Stimulated activated naive CD8-positive, alpha-beta T cell treated with anti-CD3 and anti-CD28 coated beads, Interleukin-15, Interleukin-2, amounts not matched to agents 100 U/mL and 50 U/mL, for 24 hours (primary cell): Measurements from ENCODE around the gene ARHGAP15.

Source experiments
- ATAC-seq: fragments of 150-1000 bp; cut with Tn5 transposase; one replicate; pipeline ENCODE4 v1.10.0; 2021
- DNase-seq: peaks from one replicate; pipeline ENCODE4 v3.0.0; 2021

Gene ARHGAP15

DNA sequence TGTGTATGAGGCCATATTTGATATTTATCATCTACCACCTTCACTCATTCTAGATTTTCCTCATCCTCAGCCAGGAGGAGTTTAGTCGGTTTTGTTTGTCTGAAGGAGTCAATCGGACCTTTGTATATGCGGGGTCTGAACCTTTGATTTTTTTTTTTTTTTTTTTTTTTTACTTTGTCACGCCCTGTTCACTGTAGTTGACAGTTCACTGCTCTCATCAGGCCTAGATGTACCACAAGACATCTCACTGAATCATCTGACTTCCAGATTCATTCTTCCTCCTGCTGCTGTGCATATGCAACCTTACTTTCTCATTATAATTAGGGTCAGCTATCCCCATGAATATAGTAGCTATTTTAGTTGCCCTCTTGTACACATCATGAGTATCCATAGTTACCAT lies 133.2 kb downstream of the ARHGAP15 start:
- DNase-seq (no peak), ATAC-seq (peak; percentile 62)

DNA sequence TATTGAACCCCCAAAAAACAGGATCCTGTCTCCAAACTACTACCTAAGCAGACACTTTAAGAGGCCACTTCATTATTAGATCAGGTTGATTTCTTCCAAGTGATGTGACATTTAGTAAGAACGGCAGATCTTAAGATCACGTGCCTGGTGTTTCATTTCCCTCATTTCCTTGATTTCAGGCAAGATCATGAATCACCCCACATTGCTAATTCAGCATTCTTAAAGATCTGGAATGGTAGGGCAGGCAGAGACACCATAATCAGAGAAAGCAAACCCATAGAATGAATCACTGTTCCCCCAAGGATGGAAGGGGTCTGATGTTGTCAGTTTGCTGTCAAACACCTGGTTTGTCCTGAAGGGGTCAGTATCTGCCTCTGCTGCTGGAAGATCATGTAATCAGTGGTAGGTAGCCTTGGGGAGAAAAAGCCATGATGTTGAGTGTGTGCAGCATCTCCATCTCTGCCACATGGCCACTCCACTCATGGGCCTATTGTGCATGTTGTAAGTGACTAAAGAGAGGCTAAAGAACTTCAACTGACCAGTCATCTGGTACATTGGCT lies 133.9 kb downstream of the ARHGAP15 start:
- DNase-seq (no peak), ATAC-seq (no peak)

DNA sequence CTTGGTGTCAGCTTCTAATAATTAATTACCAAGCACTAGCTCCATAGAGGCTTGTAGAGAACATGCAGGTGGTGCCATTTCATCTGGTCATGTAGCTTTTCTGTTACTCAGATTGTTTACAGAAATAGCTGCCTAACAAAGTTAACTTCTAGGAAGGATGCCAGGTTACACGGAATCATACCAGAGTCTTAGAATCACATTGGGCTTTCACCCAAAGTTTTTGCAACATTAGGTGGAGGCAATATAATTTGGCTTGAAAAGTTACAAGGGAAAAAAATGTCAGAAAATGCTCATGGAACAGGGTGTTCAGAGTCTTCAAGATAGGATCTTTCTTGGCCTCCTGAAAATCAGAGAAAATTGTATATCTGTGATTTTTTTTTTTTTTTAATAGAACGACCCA lies 135.6 kb downstream of the ARHGAP15 start:
- ATAC-seq: no peak
- DNase-seq: no peak

DNA sequence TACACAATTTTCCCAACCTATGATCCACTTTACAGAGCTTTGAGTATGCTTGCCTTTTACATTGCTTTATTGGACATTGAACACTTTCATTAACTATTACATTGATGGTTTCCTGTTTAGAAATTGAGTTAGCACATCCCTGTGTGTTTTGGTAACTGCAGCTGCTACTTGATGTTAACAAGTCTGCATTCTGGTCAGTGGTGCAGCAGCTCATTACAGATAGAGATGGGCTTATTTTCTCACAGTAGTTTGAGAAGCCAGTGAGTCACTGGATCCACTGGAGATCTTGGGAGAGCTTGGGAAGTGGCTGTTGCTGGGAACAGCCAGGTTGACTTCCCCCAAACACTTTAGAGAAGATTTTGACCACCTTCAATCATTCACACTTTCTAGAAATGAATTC lies 150.5 kb downstream of the ARHGAP15 start:
- no peak for DNase-seq
- no peak for ATAC-seq

DNA sequence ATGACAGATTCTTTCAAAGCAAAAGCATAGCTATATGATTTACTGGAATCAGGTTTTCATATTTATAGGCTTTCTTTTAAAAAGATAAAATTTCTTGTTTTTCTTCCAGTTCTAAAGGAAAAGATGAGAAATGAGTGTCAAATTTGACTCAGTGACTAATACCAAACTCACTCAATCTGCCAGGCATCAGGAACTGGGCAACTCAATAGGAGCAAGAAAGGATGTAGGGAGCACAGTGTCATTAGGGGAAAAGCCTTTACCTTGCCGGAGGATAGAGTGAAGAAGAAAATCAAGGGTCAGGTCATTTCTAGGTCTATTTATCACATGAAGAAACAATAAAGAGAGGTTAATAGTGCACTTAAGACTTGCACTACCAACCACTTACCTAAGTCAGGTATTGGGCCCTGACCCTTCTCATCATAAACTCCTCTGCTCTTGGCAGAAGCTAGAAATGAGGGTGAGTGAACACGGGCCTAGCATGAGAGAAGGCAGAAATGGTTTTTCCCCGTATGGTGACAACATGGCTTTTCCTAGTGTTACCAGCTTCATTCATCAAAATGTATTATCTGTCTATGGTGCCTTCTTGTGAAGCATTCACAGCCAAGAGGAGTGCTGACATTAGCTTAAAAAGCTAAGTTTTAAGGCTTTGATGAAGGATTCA lies 151.0 kb downstream of the ARHGAP15 start:
- no peak for ATAC-seq
- no peak for DNase-seq

DNA sequence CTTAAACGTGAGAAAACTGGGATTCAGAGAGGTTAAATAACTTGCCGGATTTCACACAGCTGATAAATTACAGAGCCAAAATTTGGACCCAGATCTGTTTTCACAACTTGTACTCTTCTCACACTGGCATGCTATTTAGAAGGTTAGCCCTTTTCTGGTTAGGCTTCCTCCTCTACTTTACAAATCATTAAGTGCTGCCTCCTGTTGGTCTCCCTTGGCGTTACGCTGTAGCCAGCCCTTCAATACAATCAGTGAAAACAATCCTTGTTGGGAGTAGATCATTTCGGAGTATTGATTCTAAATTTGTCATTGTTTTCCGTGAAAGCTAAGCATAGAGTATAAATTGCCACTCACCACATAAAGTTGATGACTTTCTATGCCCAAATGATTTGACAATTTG lies 153.5 kb downstream of the ARHGAP15 start:
- no peak for ATAC-seq
- DNase-seq: peak; percentile 27

DNA sequence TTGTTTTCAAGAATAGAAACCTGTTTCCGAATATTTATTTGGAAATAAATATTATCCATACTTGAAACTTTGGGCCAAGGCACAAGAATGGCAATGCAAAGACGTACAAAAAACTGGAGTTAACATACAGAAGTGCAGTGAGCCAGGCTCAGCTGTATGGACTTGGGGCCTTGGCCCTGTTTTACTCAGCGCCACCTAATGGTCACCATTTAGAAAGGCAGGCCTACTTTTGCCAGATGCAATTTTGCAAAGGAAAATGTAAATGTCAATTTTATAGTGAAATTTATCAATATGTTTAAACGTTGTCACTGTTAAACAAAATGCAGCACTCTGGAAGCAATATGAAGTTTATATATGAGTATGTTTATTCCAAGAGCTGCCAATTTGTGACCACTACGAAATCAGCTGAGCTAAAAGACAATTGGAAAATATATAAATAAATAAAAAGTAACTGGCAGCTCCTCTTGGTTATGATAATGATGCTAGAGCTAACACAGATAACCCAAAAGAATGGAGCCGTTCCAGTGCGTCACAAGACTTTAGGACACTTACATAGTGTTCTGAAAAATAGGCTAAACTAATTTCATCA lies 155.0 kb downstream of the ARHGAP15 start:
- peak; percentile 78 for ATAC-seq
- DNase-seq: no peak

DNA sequence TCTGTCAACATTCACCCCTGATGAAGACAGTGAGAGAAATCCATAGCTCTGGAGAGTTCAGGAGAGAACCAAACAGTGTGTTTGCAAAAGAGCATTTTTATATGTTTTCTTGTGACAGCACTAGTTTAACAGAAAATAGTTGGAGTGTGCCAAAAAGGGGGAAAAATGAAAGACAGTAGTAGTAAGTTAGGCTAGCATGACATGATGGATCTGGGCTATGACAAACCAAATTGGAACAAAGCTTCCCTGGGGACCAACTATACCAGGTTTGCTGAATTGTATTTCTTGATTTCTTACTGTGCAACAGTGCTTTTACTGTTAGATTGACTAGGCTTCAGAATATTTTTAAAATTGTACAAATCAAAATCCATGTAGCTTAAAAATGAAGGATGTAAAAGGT lies 159.8 kb downstream of the ARHGAP15 start:
- ATAC-seq: no peak

DNA sequence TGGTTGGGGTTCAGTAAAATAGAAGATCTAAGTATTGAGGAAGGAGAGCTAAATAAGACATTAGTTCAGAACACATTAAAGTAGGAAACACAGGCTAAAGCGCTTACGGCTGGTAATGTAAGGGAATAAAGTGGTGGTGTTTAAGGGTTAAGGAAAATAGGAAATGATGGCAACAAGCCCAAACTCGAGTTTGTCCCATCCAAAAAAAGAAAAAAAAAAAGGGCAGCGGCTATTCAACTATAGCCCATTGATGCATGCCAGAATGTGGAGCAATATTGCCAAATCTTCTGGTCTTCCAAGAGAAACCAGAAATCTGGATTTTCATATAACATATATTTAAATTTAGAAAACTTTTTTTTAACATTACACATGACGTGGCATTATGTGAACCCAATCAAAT lies 161.0 kb downstream of the ARHGAP15 start:
- no peak for ATAC-seq

More for the DNA sequence above, 159.8 kb downstream of the ARHGAP15 start:
- DNase-seq: no peak

DNA sequence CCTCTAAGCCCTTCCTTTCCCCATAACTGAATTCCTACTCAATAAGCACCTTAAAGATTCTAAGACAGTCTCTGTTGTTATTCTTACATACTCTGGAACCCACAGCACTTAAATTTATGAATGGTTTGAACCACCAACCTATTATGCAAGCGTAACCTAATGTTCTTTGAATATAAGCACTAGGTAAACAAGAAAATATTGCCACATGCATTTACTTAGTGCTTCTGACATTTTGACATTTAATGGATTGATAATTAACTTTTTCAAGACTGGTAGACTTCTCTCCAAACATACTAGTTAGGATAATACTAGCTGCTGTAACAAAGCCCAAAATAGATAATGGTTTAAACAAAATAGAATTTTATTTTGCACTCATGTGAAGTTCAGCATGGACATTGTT lies 164.8 kb downstream of the ARHGAP15 start:
- no peak for ATAC-seq
- DNase-seq: no peak

More for the DNA sequence above, 161.0 kb downstream of the ARHGAP15 start:
- DNase-seq: no peak

DNA sequence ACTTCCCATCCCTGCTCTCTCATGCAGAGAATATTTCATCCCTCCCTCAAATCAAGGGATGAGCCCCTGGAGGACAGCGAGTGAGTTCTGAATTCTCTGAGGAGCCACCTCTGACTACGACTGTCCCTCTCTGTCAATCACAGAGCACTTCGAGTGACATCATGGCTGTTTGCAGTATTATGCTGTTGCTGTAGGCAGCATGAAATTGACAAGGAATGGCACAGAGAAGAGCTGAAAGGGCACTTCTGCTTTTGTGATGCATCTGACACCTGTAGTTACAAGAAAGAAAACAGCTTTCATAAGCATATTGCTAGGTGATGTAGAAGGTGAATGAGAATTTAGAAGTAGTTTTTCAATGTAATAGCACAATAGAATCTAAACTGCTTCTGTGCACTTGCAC lies 166.9 kb downstream of the ARHGAP15 start:
- DNase-seq: no peak

DNA sequence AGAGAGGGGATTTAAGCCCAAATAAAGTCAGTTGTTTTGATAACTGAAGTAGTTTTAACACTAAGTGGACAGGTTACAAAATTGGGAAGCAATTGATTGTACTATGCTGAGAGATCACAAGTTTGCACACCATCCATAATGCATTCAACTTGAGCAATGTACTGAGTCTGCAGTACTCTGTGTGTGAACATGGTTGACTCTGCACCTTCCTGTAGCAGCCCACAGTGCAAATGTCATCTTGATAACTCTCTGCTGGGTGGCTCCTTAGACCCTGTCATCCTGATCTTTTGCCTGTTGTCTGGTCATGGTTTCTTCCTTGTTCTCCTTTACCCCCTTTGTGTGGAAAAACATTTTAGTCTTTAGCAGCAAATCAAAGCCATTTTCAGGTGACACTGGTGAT lies 168.0 kb downstream of the ARHGAP15 start:
- DNase-seq (no peak), ATAC-seq (no peak)

More for the DNA sequence above, 166.9 kb downstream of the ARHGAP15 start:
- no peak for ATAC-seq

DNA sequence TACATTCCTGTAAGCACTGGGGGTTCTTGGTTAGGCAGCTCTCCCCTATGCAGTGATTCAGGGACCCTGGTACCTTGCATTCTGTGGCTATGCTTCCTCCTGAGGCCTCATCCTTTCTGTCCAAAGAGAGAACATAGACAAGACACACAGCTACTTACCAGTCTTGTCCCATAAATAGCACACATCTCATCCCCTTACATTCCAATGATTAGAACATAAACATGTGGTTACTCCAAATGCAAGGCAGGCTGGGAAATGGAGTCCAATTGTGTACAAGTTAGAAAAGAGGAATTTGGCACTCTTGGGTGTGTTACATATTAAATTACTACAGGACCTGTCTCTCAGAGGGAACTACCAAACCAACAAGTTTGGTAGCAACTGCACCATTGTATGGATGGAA lies 171.3 kb downstream of the ARHGAP15 start:
- ATAC-seq (no peak), DNase-seq (no peak)

DNA sequence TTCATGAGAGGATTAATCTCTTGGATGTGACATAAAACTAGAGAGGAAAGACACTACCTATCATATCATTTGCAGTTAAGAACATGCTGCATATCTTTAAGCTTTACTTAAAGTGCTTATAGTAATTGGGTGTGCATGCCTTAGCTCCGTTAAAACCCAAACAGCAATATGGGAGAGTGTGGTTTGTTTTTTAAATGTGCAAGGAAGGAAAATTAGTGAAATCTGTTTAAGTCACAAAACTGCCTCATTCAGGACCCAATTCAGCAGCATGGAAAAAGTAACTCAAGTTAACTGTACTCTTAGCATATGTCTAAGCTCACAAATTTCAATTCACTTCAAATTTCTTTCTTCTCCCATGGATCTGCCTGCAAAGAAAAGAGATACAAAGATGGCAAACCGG lies 182.2 kb downstream of the ARHGAP15 start:
- no peak for DNase-seq
- no peak for ATAC-seq

DNA sequence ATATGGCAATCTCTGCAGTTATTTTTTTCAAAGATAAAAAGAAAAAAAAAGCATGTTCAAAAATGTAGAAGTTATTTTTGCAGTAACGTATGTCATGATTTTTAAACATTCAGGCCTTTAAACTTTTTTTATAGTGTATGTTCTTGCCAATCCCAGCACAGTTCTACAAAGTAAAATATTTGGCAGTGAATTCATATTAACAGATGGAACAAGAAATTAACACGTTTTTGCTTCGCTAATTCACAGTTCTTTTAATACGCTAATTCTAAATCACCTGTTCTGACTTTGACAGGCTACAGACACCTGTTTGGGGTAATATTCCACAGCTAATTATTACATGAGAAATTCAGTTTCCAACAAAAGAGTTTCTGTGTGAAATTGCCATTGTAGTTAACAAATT lies 183.2 kb downstream of the ARHGAP15 start:
- no peak for DNase-seq
- no peak for ATAC-seq

DNA sequence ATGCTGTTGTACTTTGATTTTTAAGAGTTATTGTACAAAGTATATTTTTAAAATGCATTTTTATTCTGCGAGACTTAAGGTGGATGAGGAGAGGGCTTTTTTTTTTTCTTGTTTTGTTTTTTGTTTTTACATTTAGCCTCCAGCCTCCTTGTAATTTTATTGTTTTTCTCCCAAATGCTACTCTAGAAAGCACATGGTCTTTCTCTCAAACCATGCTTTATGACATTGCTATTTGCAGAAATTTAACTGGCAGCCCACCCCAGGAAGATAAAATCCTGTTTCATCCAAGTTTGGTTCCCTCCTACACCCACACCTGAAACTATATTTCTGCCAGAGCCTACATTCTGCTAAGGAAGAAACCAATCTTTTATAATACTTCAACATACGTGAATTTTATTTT lies 184.6 kb downstream of the ARHGAP15 start:
- DNase-seq: no peak
- ATAC-seq: no peak

DNA sequence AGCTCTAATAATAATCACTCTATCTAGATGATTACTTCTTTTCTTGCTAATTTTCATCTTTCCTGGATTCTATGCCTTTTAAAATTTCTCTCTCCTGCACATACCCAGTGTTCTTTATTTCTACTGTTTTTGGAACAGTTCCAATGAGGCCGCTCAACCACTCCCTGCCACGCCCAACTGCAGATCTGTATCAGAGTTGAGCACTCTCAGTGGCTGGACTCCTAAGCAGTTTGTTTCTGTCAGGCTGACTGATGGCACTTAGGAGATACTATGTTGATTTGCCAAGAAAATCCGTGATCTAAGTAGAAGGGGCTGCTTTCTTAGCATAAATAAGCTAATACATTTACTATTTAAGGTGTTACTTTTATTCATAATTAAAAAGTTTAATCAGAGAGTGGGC lies 192.8 kb downstream of the ARHGAP15 start:
- ATAC-seq (no peak), DNase-seq (no peak)

DNA sequence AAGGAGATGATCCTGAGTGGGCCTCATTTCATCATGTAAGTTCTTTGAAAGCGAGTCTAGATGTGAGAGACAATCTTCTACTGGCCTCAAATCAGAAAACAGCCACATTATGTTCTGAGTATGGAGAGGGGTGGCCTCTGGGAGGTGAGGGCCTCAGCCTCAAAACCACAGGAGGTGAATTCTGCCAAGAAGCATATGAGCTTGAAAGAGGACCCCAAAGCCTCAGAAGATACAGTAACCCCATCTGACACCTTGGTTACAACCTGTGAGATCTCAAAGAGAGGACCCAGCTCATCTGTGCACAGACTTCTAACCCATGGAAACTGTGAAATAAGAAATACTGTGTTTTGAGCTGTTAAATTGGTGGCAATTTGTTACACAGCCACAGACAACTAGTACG lies 200.1 kb downstream of the ARHGAP15 start:
- ATAC-seq (peak; percentile 9), DNase-seq (no peak)

DNA sequence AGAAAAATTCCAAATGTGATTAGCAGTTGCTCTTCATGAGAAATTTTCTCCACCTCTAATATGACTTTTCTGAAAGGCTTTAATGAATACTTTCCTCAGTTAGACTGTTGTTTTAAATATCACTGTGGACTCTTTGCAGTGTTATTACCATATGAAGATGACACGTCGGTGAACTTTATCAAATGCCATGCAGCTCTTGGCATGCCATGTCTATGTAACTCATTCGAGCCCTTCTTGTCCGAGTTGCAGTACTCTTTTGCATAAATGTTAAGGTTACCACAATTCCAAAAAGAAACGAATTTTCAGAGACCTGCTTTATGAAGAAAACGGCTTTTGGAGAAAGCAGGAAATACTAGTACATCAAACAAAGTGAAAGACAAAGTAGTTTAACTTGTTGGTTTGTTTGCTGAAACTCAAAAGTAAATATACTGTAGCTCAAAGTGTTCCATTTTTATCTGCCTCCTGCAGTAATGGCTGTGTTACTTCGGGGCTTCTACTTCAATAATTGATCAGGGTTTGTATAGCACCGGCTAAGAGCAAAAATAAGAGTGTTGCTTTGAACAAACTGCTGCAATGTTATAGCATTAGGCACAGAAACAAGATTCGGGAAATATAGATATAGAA lies 204.1 kb downstream of the ARHGAP15 start:
- DNase-seq (no peak), ATAC-seq (peak; percentile 71)

DNA sequence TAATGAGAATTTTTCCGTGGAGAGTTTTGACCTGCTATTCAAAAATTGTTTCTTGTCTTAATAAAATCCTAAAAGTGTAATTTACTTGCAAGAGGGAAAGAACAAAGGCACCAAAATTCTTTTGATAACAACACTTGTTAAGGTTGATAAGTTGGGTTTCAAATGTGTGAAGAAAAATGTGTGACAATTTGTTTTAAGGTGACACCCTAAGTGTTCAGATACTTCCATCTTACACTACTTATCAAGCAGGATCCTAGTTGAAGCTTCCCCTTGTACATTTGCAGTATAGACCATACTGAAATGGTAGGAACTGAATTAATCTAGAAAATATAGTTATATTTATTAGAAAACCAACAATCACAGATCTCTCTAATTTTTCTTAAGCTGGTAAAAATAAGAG lies 204.6 kb downstream of the ARHGAP15 start:
- ATAC-seq (no peak), DNase-seq (no peak)

DNA sequence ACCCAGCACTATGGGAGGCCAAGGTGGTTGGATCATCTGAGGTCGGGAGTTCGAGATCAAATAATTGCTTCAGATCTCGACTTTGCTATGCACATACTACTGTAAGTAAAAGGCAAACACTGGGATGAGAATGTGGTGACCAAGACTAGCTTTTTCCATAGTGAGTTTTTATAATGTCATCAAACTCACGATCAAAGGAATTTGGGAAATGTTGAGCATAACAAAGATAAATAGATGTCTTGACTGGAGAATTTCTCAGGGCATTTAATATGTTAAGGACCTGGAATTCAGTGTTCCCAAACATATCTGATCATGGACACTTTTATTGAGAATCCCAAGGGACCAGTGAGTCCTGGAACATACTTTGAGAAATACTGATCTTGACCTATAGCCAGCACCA lies 205.6 kb downstream of the ARHGAP15 start:
- ATAC-seq: no peak
- DNase-seq: no peak

DNA sequence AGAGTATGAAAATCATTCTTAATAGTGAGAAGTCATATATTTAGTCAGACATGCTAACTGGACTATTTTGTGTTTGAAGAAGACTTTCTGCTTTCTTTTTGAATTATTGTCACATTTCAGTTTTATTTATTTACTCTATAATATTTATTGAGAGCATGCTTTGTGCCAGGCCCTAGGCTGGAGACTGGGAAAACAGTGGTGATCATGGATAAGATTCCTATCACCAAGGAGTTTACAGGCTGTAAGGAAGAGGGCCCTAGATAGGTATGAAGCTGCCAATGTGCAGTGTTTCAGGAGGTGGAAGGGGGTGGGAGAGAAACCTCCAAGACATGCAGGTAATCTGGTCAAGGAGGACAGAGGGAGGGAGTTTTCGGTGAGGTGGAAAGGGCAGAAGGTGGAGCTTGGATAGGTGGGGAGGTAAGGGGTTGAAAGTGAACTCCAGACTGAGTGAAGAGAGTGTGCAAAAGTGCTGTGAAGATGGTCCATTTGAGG lies 207.5 kb downstream of the ARHGAP15 start:
- no peak for ATAC-seq

DNA sequence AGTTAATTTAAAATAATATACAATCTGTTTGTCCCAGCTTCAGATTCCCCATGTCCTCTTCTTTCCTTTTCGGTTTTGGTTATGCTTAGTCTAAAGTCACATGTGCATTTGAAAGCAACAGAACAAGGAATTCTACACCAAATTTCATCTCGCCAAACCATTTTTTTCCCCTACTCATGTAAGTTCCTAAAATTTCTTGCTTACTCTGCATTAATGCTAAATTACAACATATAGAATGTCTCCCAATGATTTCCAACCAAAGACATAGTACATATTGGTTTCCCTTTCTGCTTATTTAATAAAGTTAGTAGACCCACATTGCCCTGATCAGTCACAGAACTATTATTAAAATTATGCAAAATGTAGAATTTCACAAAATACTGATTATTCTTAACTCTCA lies 212.3 kb downstream of the ARHGAP15 start:
- ATAC-seq (no peak), DNase-seq (no peak)

More for the DNA sequence above, 207.5 kb downstream of the ARHGAP15 start:
- DNase-seq: no peak
